HG02623 (cell line): ENCODE results near the gene B9D1.
A peak's percentile ranks its signal among the peaks of the same experiment; 100 is the strongest.

Experiments
- ATAC-seq: cut with Tn5 transposase; IDR thresholded peaks from one replicate; pipeline ENCODE4 v1.9.1; 2021; ENCODE audit warnings: moderate library complexity; ENCODE audit not compliant: unreplicated experiment

The B9D1 gene

DNA sequence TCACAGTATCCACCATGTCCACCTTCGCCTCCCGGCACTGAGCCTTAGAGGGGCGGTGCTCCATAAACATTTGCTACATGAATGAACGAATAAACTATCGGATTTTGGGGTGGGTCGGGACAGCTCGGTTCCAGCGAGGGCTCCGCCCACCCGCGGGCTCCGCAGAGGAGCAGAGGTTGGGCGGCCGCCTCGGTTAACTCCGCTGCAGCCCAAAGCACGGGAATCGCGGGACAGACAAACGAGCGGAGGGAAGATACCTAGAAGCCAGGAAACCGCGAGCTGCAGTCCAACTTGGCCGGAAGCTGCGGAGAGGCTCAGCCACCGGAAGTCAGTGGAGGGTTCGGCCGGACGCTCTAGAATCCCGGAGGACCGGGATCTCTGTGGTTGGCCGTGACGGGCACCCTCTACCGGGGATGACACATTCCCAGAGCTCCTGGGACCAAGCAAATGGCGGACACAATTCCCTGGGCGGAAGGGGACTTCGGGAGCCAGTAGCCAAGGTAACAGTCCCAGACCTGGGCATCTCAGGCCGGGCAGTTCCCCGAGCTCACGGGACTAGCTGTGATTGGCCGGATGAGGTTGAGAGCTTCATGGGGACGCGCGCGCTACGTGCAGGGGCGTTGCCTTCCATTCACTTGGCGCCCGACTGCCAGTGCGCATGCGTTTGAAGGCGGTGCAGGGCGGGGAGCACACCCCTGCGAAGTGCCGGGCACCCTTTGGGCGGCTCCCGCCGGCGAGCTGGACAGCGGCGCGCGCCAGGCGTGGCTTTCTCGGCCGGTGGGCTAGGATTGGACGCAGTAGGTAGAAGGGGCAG is 15.3 kb upstream of the B9D1 start:
- ATAC-seq: peak; percentile 92

DNA sequence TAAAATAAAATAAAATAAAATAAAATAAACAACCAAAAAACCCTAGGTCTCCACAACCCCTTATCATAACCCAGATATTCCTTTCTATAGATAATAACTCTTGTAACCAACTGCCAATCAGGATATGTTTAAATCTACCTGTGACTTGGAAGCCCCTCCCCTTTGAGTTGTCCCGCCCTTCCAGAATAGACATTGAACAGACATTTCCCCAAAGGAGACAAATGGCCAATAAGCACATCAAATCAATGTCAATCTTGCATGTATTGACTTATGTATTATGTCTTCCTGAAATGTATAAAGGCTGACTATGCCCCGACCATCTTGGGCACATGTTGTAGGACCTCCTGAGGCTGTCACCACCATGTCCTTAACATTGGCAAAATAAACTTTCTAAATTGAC is 14.3 kb upstream of the B9D1 start:
- no peak for ATAC-seq

DNA sequence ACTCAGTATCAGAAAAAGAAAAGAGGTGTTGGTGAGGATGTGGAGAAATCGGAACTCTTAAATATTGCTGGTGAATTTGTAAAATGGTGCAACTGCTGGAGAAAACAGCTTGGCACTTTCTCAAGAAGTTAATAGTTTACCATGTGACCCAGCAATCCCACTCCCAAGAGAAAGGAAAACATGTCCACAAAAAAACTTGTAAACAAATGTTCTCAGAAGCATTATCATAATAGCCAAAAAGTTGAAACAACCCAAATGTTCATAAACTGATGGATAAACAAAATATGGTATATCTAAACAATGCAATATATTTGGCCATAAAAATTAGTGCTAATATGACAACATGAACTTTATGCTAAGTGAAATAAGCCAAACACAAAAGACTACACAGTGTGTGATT is 13.2 kb upstream of the B9D1 start:
- ATAC-seq: no peak

DNA sequence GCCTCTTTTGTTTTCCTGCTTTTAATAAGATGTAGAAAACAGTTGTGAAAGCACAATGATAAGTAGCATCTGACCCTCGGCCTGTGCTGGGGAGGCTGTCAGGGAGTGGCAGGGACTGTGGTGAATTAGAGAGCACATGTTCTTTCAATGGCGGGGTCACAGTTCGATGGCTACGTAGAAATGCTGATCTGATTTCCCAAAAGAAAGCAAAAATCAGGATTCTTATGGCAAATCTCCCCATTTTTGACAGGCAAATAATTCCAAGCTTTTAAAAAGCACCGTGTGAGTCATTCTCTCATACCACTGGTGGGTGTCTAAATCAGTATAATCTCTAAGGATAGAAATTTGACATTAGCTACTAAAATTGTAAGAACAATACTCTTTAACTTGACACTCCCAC is 11.6 kb upstream of the B9D1 start:
- ATAC-seq: no peak

DNA sequence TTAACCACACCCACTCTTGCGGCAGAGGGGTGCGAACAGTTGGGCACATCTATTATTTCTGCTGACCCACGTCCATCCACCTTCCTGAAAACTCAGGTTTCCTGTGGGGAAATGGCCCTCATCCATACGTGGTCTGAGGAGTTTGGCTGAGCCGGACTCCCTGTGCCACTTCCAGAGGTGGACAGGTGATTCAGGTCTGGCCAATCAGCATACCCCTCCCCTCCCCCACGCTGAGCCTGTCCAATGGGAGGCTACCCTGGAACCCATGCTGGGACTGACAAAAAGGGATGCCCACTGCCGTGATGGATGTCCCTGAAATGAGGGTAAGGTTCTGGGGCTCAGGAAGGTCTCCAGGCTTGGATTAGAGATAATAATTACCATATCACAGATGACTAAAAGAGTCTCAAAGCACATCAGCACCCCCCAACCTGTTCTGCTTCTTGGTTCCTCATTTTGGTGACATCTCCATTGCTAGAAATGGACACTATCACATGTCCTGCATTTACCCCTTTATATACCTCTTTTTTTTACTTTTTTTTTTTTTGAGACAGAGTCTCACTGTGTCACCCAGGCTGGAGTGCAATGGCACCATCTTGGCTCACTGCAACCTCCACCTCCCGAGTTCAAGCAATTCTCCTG is 10.5 kb upstream of the B9D1 start:
- no peak for ATAC-seq

DNA sequence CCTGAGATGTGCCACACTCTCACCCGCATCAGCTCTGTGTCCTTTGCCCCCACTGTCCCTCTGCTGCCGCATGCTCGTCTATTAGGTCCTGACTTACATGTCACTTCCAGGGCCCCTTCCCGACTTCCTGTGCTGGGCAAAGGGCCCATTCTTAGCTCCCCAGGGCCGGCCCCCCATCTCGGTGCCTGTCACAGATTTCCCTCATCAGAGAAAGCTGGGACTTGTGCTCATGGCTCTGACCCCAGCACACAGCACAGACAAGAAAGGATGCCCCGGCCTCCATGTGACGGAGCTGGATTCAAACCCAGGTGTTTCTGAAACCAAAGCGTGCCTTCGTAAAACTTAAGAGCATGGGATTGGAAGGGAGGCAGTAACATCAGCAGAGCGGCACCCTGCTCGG is 9.9 kb upstream of the B9D1 start:
- ATAC-seq: no peak

DNA sequence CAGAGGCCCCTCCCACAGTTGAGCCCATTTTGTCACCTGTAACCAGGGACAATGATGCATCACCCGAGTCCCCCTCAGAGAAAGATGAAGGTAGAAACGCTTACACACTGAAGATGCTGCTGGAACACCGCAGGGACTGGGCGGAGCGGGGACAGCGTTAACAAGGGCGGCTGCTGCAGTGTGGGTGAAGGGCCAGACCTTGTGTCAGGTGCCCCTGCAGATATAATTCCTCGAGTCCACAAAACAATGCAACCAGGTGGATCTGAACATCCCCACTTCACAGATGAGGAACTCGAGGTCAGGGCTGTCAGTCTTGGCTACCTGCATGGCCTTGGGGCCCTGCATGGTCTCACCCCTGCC is 9.5 kb upstream of the B9D1 start:
- no peak for ATAC-seq

DNA sequence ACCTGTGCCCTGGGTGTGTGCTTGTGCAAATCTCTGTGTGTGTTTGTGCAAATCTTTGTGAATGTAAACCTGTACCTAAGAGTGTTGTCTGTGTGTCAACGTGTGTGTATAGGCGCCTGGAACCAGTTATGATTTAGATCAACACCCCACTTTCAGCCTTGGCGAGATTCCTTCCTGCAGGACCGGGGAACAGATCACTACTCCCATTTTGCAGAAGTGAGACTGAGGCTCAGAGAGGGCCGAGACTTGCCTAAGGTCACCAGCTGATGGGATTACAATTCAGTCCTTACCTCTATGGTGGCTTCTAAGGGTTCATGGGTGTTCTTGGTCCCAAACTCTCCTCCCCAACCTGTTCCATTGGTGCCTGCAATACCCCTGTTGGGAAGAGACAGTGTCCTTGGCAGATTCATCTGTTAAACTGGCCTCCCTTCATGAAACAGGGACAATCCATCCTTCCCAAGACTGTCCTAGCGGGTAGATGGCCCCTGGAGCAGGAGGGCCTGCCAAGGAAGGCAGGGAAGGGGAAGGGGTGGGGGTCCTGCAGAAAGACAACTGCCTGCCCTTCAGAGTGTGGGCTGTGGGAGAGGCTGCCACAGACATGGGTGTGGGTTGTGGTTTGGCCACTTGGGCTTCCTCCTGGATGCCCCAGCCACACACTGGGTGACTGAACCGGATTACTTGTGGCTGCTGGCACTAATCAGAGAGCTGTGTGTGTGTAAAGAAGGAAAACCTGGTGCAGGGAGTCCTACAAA is 8.9 kb upstream of the B9D1 start:
- ATAC-seq: no peak

DNA sequence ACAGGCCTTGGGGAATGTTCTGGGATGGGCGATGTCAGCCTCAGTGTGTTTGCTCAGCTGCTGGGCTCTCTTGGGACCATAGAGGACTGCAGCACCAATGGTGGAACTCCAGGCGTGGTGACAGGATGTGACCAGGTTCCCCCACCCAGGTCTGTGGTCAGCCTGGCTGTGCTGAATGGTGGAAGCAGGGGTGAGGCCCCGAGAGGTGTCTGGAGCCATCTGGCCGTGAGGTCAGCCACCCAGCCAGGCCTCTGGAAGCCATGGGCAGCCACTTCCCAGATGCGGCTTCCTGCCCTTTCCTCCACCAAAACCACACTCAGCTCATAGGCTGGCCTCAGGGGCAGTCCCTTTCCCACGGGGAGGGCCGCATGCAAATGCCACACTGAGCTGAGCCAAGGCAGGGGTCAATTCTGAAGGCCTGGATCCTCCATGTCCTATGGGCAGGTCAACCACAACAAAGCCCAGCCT is 8.0 kb upstream of the B9D1 start:
- no peak for ATAC-seq

DNA sequence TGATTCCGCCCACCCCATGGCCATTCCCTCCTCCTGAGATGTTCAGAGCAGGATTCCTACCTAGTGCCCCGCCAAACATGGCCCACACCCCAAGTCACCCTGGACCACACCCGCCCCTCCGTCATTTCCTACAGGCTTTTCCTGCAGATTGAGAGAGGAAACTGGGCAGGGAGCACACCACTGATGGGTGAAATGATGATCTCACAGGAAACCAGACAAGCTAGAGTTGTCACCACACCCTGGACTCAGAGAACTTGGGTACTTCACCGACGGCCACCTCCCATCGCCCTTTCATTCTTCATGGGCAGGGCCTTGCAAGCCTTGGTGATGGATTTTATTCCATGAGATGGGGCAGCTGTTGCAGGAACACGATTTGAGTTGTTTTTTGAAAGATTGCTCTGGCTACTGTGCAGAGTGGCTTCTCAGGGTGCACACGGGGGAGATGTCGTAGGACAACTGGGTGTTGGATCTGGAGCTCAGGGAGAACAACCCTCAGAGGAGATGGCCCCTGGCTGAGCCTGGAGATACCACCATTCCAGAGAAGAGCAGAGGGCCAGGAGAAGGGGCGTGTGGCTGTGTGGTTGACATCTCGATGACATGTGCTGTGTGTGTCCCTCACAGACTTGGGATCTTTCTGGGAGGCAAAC is 7.4 kb upstream of the B9D1 start:
- ATAC-seq: no peak

DNA sequence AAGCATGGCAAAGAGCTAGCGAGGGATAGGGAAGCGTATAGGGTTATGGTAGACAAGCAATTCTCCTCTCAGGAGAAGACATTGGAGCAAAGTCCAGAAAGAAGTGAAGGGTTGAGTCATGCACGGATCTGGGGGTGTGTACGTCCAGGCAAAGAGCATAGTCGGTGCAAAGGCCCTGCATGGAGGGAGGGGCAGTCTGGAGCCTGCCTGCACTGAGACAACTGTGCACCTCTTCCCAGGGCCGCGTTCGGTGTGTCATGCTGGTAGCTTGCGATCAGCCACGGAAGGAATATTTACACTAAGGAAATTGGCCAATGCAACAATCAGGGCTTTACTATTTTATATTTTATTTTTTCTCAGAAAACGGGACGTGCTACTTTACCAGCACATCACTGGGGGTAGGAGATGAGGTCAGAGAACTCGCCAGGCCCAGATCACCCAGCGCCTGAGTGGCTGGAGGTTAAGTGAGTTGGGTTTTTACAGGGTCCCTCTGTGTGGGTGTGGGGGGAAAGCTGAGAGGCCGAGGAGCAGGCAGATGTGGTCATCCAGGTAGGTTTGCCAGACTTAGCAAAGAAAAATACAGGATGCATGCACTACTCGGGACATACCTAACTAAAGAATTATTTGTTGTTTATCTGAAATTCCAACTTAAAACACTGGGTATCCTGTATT is 6.7 kb upstream of the B9D1 start:
- ATAC-seq: no peak

DNA sequence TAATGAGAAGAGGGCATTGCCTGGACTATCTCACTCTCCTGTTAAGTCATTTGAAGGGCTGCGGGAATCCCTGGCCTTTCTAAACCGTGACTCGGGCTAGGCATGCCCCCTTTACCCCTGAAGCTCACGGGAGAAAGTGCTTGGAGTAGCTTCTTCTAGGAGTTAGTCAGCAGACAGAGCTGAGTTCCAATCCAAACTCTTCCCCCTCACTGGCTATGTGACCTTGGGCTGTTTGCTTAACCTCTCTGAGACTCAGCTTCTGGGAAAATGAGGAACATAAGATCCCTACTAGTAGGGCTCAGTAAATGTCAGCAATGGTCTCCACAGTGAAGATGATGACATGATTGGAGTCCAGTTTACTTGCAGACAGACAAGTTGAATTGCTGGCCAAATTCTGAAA is 5.7 kb upstream of the B9D1 start:
- no peak for ATAC-seq

DNA sequence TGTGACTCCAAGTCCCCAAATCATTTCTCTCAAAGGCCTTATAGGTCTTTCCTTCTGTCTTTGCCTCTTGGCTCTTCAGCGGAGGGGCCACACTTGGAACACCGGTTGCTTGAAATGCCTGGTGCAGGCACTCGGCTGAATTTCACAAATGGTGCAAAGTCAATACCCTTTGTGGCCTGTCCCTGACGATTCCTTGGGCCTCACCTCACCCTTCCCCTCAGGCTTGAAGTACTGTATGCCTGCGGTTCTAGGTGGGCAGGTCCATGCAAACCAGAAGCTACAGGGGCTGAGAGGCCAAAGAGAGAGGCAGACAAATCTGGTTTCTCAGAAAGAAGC is 4.1 kb upstream of the B9D1 start:
- ATAC-seq: no peak

DNA sequence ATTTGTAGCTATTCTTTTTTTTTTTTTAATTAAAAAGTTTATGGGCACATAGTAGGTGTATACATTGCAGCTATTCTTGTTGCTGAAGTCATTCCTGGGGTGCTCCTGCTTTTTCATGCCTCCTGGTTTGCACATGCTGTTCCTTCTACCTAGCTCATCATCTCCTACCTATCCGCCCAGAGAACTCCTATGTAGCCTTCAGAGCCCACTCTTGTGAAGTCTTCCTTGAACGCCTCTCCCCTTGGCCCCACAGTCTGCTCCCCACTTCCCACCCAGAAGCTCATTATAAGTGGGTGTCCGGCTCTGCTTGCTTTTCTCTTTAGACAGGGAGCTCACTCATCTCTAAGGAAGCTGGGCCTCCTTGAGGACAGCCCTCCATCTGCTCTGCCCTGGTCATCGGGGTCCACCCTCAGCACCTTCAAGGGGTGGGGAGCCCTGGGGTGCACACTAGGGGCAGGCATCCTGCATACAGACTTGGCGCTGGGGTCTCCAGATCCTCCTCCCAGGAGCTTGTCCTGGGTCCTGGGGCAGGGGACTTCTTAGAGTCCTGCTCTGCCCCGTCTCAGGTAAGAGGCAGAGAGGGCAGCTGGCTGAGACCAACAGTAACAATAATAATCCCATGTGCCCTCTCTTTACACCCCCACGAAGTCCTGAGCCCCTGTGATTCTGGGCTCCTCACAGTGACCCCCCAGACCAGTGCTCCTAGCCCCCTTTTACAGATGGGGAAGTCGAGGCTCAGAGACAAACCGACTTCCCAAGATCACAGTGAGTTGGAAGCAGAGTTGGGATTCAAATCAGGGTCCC is 3.5 kb upstream of the B9D1 start:
- no peak for ATAC-seq

DNA sequence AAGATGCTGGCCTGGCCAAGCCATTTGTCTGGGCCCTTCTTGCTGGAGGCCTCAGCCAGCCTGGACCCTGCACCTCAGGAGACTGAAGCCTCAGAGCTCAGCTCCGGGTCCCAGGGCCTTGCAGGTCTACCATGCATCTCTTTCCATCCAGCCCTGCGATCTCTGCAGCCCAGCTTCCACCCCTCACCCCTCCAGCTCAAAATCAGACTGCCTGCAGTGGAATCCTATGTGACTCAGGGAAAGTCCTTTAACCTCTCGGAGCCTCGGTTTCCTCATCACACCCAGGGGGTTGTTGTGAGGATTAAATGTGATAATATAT is 2.9 kb upstream of the B9D1 start:
- no peak for ATAC-seq

DNA sequence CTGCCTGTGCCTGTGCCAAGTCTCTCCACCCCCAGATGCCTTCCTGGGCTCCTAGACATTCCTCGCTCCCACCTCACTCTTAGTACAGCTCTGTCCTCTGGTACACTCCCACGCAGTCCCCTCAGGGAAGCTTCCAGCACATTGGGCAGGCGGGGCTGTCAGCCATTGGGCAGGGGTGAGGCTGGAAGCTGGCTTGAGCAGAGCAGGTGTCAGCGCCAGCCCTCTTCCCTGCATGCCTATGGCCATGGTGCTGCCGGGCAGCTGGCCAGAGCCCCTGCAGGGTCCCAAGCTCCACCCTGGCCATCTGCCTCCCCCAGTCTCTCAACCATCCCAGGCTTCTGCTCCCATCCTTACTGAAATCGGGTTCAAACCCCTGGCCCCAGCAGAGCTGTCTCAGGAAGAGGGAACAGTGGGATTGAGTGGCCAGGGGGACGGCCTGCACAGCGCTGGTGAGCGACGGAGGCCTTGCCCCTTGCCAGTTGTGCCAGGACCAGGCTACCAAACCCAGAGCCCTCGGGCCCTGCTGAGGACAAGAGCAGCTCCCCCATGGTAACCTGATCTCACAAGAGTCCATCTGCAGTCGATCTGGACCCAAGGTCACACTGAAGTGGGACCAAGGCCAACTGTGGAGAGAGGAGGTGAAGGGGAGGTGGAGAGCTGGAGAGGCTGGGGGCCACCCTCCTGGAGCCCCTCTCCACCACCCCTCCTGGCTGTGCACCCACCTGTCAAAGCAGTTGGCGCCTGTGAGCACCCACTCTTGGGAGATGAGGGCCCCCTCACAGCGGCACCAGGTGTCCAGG is 2.4 kb upstream of the B9D1 start:
- no peak for ATAC-seq

DNA sequence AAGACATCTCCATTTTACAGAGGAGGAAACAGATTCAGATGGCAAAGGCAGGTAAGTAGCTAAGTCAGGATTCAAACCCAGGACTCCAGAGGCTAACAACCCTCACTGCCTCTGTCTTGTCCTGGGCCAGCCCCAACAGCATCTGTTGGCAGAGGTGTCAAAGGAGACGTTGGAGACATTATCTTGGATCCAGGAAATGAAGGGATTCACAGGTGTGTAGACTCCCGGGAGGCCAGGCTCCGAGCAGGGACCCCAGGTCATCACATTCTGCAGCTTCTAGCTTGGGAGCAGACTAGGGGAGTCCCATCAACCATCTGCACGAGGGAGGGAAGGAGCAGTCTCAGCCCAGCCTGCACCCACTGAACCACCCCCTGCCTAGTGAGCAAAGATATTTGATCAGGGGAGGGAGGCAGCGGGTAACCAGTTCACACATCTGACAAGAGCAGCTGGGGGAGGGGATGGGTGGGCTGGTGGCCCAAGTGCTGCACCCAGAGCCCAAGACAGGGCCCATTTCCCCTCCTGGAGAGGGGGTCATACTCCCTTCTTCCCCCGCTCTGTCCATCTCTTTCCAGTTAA is 1.0 kb upstream of the B9D1 start:
- no peak for ATAC-seq

DNA sequence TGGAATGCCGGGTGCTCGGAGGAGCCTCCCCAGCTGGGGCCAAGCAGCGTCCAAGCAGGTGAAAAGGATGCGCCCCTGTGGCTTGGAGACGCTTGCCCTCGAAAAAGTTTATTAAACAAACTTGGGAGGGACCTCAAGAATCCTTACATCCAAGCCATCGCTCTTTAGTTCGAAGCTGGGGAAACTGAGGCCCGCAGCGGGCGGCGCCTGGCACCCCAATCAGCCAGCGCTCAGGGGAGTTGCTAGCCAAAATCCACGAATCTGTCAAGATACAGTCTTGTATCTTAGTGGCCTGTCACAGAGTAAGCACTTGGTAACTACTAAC is 553 bp upstream of the B9D1 start:
- ATAC-seq: no peak

DNA sequence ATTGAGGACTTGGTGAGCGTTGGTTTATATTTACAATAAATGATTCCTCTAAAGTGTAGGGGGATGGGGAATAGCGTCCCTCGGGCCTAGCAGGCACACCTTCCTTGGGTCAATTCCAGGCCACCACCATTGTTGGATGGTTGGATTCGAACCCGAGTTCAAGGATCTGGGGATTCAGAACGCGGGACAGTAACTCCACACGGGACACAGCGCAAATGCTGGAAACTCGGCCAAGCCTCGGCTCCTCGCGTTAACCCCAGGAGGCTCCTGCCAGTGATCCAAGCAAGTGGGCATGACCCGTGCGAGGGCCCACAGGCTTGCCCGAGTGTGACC is 613 bp downstream of the B9D1 start:
- ATAC-seq: no peak

DNA sequence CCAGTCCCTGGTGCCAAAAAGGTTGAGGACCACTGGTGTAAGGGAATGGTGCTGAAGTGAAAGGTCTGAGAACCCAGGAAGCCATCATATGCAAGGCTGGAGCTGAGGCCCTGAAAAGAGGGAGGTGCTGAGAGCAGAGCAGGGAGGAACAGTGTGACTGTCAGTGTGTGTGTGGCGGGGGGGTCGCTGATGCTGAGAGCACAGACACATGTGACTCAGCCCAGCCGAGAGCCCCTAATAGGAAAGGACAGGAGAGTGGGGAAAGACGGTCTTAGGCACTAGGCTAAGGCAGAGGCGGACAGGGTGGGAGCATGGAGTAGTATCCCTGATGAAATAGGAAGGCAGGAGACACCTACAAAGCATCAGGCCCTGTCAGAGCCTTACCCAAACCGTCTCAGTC is 1.2 kb downstream of the B9D1 start:
- ATAC-seq: no peak
